GM18867 (cell line): Measurements from ENCODE around the gene PRELID1.

ENCODE experiments used
- ATAC-seq: cut with Tn5 transposase; IDR thresholded peaks from one replicate; pipeline ENCODE4 v1.9.1; 2021; ENCODE audit warnings: mild to moderate bottlenecking, moderate library complexity; ENCODE audit not compliant: unreplicated experiment

The PRELID1 gene

DNA sequence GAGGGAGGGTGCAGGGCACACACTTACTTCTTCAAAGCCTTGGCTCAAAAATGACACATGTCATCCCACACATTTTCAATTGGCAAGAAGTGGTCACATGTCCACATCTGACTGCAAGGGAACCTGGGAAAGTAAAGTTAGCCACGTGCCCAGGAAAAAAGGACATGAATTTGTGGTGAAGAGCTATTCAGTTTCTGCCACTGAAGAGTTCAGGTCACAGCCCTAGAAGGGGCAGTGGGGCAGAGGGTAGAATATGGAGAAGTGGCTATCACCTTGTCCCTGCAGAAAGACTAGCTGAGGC, 52.2 kb downstream of the PRELID1 start:
- no peak for ATAC-seq
